ENCODE measurements around the gene IBTK.

Gene IBTK

GRCh38 chr6:82277686-82278085 is 30.1 kb upstream of the IBTK start:
- TF ChIP-seq ZNF8 (CRISPR knock-in tag; IDR thresholded peaks at IDR 0.05) (no peak), CSDC2 (CRISPR knock-in tag; IDR thresholded peaks at IDR 0.05) (no peak), PPARA (CRISPR knock-in tag; IDR thresholded peaks at IDR 0.05; ENCODE audit: borderline replicate concordance) (no peak), POU6F1 (CRISPR knock-in tag; IDR thresholded peaks at IDR 0.05; ENCODE audit: borderline replicate concordance, low read depth) (no peak), ZNF565 (CRISPR knock-in tag; conservative IDR thresholded peaks at IDR 0.05; ENCODE audit: low read depth) (no peak), OSR1 (CRISPR knock-in tag; IDR thresholded peaks at IDR 0.05) (no peak), ZFP3 (CRISPR knock-in tag; IDR thresholded peaks at IDR 0.05) (no peak), ZNF70 (CRISPR knock-in tag; IDR thresholded peaks at IDR 0.05) (no peak), ISL1 (CRISPR knock-in tag; IDR thresholded peaks at IDR 0.05) (no peak), CREB5 (CRISPR knock-in tag; IDR thresholded peaks at IDR 0.05; ENCODE audit: low read depth) (no peak), BACH2 (CRISPR knock-in tag; IDR thresholded peaks at IDR 0.05; ENCODE audit: borderline replicate concordance) (no peak), ZC3H10 (CRISPR knock-in tag; IDR thresholded peaks at IDR 0.05) (no peak), ARNTL (CRISPR knock-in tag; IDR thresholded peaks at IDR 0.05; ENCODE audit: borderline replicate concordance, low read depth) (no peak), TSHZ2 (CRISPR knock-in tag; IDR thresholded peaks at IDR 0.05) (no peak), TOX (CRISPR knock-in tag; IDR thresholded peaks at IDR 0.05; ENCODE audit: borderline replicate concordance) (no peak)
- TF ChIP-seq, protein P1, sequence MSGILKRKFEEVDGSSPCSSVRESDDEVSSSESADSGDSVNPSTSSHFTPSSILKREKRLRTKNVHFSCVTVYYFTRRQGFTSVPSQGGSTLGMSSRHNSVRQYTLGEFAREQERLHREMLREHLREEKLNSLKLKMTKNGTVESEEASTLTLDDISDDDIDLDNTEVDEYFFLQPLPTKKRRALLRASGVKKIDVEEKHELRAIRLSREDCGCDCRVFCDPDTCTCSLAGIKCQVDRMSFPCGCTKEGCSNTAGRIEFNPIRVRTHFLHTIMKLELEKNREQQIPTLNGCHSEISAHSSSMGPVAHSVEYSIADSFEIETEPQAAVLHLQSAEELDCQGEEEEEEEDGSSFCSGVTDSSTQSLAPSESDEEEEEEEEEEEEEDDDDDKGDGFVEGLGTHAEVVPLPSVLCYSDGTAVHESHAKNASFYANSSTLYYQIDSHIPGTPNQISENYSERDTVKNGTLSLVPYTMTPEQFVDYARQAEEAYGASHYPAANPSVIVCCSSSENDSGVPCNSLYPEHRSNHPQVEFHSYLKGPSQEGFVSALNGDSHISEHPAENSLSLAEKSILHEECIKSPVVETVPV (CRISPR knock-in tag; IDR thresholded peaks at IDR 0.05), result no peak
- TF ChIP-seq, protein P2, sequence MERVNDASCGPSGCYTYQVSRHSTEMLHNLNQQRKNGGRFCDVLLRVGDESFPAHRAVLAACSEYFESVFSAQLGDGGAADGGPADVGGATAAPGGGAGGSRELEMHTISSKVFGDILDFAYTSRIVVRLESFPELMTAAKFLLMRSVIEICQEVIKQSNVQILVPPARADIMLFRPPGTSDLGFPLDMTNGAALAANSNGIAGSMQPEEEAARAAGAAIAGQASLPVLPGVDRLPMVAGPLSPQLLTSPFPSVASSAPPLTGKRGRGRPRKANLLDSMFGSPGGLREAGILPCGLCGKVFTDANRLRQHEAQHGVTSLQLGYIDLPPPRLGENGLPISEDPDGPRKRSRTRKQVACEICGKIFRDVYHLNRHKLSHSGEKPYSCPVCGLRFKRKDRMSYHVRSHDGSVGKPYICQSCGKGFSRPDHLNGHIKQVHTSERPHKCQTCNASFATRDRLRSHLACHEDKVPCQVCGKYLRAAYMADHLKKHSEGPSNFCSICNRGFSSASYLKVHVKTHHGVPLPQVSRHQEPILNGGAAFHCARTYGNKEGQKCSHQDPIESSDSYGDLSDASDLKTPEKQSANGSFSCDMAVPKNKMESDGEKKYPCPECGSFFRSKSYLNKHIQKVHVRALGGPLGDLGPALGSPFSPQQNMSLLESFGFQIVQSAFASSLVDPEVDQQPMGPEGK (CRISPR knock-in tag; IDR thresholded peaks at IDR 0.05; ENCODE audit: borderline replicate concordance), result no peak
- no peak for ATAC-seq

DNA sequence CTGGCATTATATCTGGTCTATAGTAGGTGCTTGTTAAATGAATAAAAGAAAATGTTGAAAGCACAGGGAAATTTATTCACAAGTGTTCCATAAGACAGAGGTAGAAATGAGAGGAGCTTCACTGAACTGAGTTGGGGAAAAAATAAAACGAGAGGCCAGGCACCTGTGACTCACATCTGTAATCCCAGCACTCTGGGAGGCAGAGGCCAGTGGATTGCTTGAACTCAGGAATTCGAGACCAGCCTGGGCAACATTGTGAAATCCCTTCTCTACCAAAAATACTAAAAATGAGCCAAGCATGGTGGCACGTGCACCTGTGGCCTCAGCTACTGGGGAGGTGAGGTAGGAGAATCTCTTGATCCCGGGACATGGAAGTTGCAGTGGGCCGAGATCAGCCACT is 28.1 kb upstream of the IBTK start:
- TF ChIP-seq RARB (CRISPR knock-in tag; IDR thresholded peaks at IDR 0.05), result no peak
- no peak for TF ChIP-seq ARNTL (CRISPR knock-in tag; IDR thresholded peaks at IDR 0.05; ENCODE audit: borderline replicate concordance, low read depth)
- ATAC-seq, result no peak

DNA sequence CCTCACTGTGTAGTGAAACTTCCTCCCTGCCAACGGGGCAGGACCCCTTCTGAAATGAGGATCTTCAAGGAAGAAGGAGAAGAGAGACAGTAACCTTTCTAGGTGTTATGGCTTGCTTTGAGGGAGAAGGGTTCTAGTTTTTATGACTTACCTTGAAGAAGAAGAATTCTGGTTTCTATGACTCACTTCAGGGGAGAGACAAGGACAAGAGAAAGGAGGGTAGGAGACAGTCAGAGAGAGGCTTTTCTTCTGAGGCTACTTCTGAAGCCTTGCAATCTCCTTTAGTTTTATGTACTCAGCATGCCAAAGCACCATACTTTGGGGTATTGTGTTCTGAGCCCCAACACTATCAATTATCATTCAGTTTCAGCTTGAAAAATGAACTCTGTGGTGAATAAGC is 25.8 kb upstream of the IBTK start:
- ATAC-seq, result no peak
- TF ChIP-seq TSHZ2 (CRISPR knock-in tag; IDR thresholded peaks at IDR 0.05), result no peak
- TF ChIP-seq TCF4 (CRISPR knock-in tag; IDR thresholded peaks at IDR 0.05; ENCODE audit: borderline replicate concordance), result no peak
- no peak for TF ChIP-seq ZNF8 (CRISPR knock-in tag; IDR thresholded peaks at IDR 0.05)
- no peak for TF ChIP-seq ISL1 (CRISPR knock-in tag; IDR thresholded peaks at IDR 0.05)
- no peak for TF ChIP-seq ZNF70 (CRISPR knock-in tag; IDR thresholded peaks at IDR 0.05)

Measured in SK-N-SH treated with all-trans-retinoic acid at 6 μM for 48 hours (cell line).